SU-DHL-6 (cell line): Measurements from ENCODE around the gene FRK.

Experiments used
- EZH2phosphoT487 ChIP-seq: fragments of 200-600 bp; sonication (generic), shearing (Covaris generic); conservative IDR thresholded peaks from 2 replicates; pipeline ENCODE4 v1.6.1; 2018; ENCODE audit warnings: mild to moderate bottlenecking, antibody characterized with exemption, low read length, moderate library complexity, mixed read lengths
- TF ChIP-seq, protein P1 (sequence below): fragments of 200-600 bp; sonication (generic); IDR thresholded peaks from one replicate; pipeline ENCODE4 v1.5.1; 2017; ENCODE audit warnings: antibody characterized with exemption, mild to moderate bottlenecking, low read length, moderate library complexity; ENCODE audit not compliant: insufficient read depth, poor library complexity, severe bottlenecking

DNA sequence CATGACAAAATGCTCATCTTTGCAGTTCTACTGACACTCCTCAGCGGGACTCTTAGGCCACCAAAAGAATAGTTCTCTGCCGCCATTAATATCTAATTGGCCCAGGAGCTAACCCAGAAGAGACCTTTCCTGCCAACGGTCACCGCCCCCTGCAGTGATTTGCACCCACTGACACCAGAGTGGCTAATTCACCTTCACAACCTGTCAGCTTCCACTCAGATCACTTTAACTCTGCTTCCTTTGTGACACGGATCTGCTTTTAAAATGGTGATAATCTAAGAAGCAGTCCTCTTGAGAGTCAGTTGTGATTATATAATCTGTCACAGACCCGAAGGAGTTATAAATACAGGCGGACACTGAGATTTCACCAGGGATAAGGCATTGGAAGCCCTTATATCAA lies 172.8 kb downstream of the FRK start:
- TF ChIP-seq, protein P1, sequence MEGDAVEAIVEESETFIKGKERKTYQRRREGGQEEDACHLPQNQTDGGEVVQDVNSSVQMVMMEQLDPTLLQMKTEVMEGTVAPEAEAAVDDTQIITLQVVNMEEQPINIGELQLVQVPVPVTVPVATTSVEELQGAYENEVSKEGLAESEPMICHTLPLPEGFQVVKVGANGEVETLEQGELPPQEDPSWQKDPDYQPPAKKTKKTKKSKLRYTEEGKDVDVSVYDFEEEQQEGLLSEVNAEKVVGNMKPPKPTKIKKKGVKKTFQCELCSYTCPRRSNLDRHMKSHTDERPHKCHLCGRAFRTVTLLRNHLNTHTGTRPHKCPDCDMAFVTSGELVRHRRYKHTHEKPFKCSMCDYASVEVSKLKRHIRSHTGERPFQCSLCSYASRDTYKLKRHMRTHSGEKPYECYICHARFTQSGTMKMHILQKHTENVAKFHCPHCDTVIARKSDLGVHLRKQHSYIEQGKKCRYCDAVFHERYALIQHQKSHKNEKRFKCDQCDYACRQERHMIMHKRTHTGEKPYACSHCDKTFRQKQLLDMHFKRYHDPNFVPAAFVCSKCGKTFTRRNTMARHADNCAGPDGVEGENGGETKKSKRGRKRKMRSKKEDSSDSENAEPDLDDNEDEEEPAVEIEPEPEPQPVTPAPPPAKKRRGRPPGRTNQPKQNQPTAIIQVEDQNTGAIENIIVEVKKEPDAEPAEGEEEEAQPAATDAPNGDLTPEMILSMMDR: no peak
- no peak for TF ChIP-seq EZH2phosphoT487
